PC-3 (cell line): ENCODE measurements around the gene NUP62. TPM values are rescaled to one million over a fixed set of nuclear protein-coding genes. Genes with fewer than 3 reads are reported as not detected.

Experiments
- ATAC-seq: fragments of 200-7000 bp; cut with Tn5 transposase; 2 replicates; pipeline ENCODE4 v1.9.1; 2020; ENCODE audit warnings: mild to moderate bottlenecking, moderate library complexity
- BruUV-seq: library from RNA; stranded (reverse); fragments of 400-500 nt; replicated peaks from 2 replicates; lab custom pipeline; 2021; lab: Mats Ljungman, UMichigan
- CTCF ChIA-PET: fragments of 300-600 bp; sonication (Branson Sonifier 250); formaldehyde crosslinking; loops from one replicate; lab custom pipeline; 2022; ENCODE audit warnings: antibody characterized with exemption; lab: Charles Lee
- POLR2A ChIA-PET: fragments of 300-600 bp; sonication (Branson Sonifier 250); formaldehyde crosslinking; loops from one replicate; lab custom pipeline; 2022; ENCODE audit warnings: antibody characterized with exemption; ENCODE audit not compliant: unreplicated experiment; lab: Charles Lee
- DNase-seq: peaks from one replicate; pipeline ENCODE4 v3.0.0-alpha.2; 2015
- H2AFZ ChIP-seq: fragments of 300-600 bp; sonication (generic); 2 replicates; pipeline ENCODE4 v1.6.0; 2016; ENCODE audit warnings: antibody characterized with exemption, low read length
- H3F3A ChIP-seq: fragments of 300-600 bp; sonication (generic); one replicate; pipeline ENCODE4 v1.6.0; 2017; ENCODE audit warnings: antibody characterized with exemption, low read length, control low read depth, mild to moderate bottlenecking; ENCODE audit not compliant: unreplicated experiment
- H3K27ac ChIP-seq: fragments of 300-600 bp; sonication (generic); 2 replicates; pipeline ENCODE4 v1.5.1; 2016; ENCODE audit warnings: mild to moderate bottlenecking, low read length
- H3K27me3 ChIP-seq: fragments of 300-600 bp; sonication (generic); 2 replicates; pipeline ENCODE4 v1.6.1; 2016; ENCODE audit warnings: low read length, mixed read lengths
- H3K36me3 ChIP-seq: fragments of 300-600 bp; sonication (generic); 2 replicates; pipeline ENCODE4 v1.6.1; 2016; ENCODE audit warnings: low read depth, mixed run types, low read length, mixed read lengths
- H3K4me1 ChIP-seq: fragments of 300-600 bp; sonication (generic); 2 replicates; pipeline ENCODE4 v1.5.1; 2016; ENCODE audit warnings: low read length; ENCODE audit not compliant: insufficient read depth
- H3K4me2 ChIP-seq: fragments of 300-600 bp; sonication (generic); 2 replicates; pipeline ENCODE4 v1.6.0; 2016; ENCODE audit warnings: low read length
- H3K4me3 ChIP-seq: fragments of 300-600 bp; sonication (generic); 2 replicates; pipeline ENCODE4 v1.5.1; 2016; ENCODE audit warnings: mild to moderate bottlenecking, low read length, mixed read lengths
- H3K79me2 ChIP-seq: fragments of 300-600 bp; sonication (generic); 2 replicates; pipeline ENCODE4 v1.6.1; 2017; ENCODE audit warnings: low read length, mixed read lengths
- H3K9ac ChIP-seq: fragments of 300-600 bp; sonication (generic); 2 replicates; pipeline ENCODE4 v1.6.0; 2016; ENCODE audit warnings: mild to moderate bottlenecking, low read length
- H3K9me2 ChIP-seq: fragments of 300-600 bp; sonication (generic); replicated peaks from 2 replicates; pipeline ENCODE4 v1.6.1; 2016; ENCODE audit warnings: mixed run types, low read length, mixed read lengths
- H3K9me3 ChIP-seq: fragments of 300-600 bp; sonication (generic); 2 replicates; pipeline ENCODE4 v1.6.1; 2016; ENCODE audit warnings: low read length, mixed read lengths
- H4K20me1 ChIP-seq: fragments of 300-600 bp; sonication (generic); 2 replicates; pipeline ENCODE4 v1.6.1; 2016; ENCODE audit warnings: low read length, mixed read lengths
- EZH2 ChIP-seq: fragments of 300-600 bp; sonication (generic); IDR thresholded peaks from one replicate; pipeline ENCODE4 v1.6.1; 2017; ENCODE audit warnings: antibody characterized with exemption, mild to moderate bottlenecking, low read length; ENCODE audit not compliant: unreplicated experiment
- EZH2phosphoT487 ChIP-seq: fragments of 300-600 bp; sonication (generic); IDR thresholded peaks from 2 replicates; pipeline ENCODE4 v1.6.1; 2018; ENCODE audit warnings: mild to moderate bottlenecking, antibody characterized with exemption, low read length, borderline replicate concordance
- intact Hi-C: fragments of 100-400 bp; cut with micrococcal nuclease; formaldehyde crosslinking; loops from 2 replicates; pipeline ENCODE4 v1.9.0; 2023
- total RNA-seq: library from RNA; depleted of rRNA; stranded (reverse); fragments of >200 nt; gene quantifications from 2 replicates; pipeline ENCODE4 v1.2.3, GENCODE V29; 2014
- TF ChIP-seq, protein P1 (sequence below): fragments of 300-600 bp; sonication (generic); conservative IDR thresholded peaks from 2 replicates; pipeline ENCODE4 v1.5.1; 2017; ENCODE audit warnings: antibody characterized with exemption, low read depth, mild to moderate bottlenecking, low read length

NUP62 gene
- total RNA-seq, 1 experiment from 2014 or later = 129 TPM

DNA sequence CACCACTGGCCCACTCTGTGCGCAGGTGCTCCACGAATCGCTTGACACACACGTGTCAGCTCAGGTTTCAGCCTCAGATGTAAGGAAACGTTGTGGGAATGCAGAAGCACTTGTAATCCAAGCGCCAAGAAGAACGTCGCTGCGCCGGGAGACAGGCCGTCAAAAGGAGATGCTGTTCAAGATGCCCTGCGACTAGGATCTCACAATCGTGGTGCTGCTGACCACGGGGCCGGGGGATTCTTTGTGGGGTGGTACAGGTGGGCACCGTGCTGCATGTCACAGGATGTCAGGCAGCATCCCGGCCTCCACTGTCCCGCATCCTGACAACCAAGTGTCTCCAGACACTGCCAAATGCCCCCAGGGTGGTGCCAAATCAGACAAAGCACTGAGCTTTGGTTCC lies 48.6 kb upstream of the NUP62 start:
- ATAC-seq = no peak
- no peak overlapping the region for H2AFZ ChIP-seq

GRCh38 chr19:49977076-49977475 lies 47.8 kb upstream of the NUP62 start:
- no TSS peak for BruUV-seq
- no peak for ATAC-seq
- Histone ChIP-seq H3K4me1 (no peaks in the 10 kb centered on the region), H3K4me2 (no peak overlapping the region), H4K20me1 (no peaks in the 10 kb centered on the region), H3K79me2 (no peaks in the 10 kb centered on the region), H3K27ac (no peak overlapping the region), H3K4me3 (no peak overlapping the region), H3K27me3 (no peaks in the 10 kb centered on the region), H3K9me3 (no peaks in the 10 kb centered on the region), H3K9me2 (no peaks in the 10 kb centered on the region), H2AFZ (no peak overlapping the region), H3F3A (no peaks in the 10 kb centered on the region), H3K36me3 (no peaks in the 10 kb centered on the region), H3K9ac (no peak overlapping the region)
- POLR2A ChIA-PET = no interaction called here
- intact Hi-C loops = no loop called here
- CTCF ChIA-PET = no interaction called here
- no peak for DNase-seq
- TF ChIP-seq EZH2 (no peak), EZH2phosphoT487 (no peak)

More for the DNA sequence above, 48.6 kb upstream of the NUP62 start:
- Histone ChIP-seq H3K9me2 (no peaks in the 10 kb centered on the region), H4K20me1 (no peaks in the 10 kb centered on the region), H3K4me2 (no peak overlapping the region), H3K4me1 (no peaks in the 10 kb centered on the region), H3K4me3 (no peak overlapping the region), H3K9ac (no peak overlapping the region), H3K27me3 (no peaks in the 10 kb centered on the region), H3F3A (no peaks in the 10 kb centered on the region), H3K36me3 (no peaks in the 10 kb centered on the region), H3K79me2 (no peaks in the 10 kb centered on the region), H3K9me3 (no peaks in the 10 kb centered on the region), H3K27ac (no peak overlapping the region)
- CTCF ChIA-PET = interaction anchor here (0.5 kb wide), 1 partner anchor 226 kb away, joined by 3 read pairs; the partner anchor contains the start of gene MYH14
- POLR2A ChIA-PET = no interaction called here
- BruUV-seq = no TSS peak
- intact Hi-C loops = no loop called here
- DNase-seq = no peak
- TF ChIP-seq, protein P1, sequence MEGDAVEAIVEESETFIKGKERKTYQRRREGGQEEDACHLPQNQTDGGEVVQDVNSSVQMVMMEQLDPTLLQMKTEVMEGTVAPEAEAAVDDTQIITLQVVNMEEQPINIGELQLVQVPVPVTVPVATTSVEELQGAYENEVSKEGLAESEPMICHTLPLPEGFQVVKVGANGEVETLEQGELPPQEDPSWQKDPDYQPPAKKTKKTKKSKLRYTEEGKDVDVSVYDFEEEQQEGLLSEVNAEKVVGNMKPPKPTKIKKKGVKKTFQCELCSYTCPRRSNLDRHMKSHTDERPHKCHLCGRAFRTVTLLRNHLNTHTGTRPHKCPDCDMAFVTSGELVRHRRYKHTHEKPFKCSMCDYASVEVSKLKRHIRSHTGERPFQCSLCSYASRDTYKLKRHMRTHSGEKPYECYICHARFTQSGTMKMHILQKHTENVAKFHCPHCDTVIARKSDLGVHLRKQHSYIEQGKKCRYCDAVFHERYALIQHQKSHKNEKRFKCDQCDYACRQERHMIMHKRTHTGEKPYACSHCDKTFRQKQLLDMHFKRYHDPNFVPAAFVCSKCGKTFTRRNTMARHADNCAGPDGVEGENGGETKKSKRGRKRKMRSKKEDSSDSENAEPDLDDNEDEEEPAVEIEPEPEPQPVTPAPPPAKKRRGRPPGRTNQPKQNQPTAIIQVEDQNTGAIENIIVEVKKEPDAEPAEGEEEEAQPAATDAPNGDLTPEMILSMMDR = no peak

GRCh38 chr19:49976496-49976895 lies 47.2 kb upstream of the NUP62 start:
- no peak overlapping the region for H3K4me3 ChIP-seq
- no peaks in the 10 kb centered on the region for H3F3A ChIP-seq
- H2AFZ ChIP-seq = no peak overlapping the region
- no peak for TF ChIP-seq EZH2phosphoT487
- TF ChIP-seq, protein P1 = no peak
- TF ChIP-seq EZH2 = no peak
- intact Hi-C loops = no loop called here
- no peaks in the 10 kb centered on the region for H3K9me2 ChIP-seq
- H4K20me1 ChIP-seq = no peaks in the 10 kb centered on the region
- H3K27me3 ChIP-seq = no peaks in the 10 kb centered on the region
- H3K9ac ChIP-seq = no peak overlapping the region
- POLR2A ChIA-PET = interaction anchor here (0.6 kb wide), 1 partner anchor 28 kb away, joined by 3 read pairs; no protein-coding TSS in a partner anchor
- H3K9me3 ChIP-seq = no peaks in the 10 kb centered on the region
- H3K79me2 ChIP-seq = no peaks in the 10 kb centered on the region
- CTCF ChIA-PET = no interaction called here
- no peak overlapping the region for H3K27ac ChIP-seq
- no peaks in the 10 kb centered on the region for H3K4me1 ChIP-seq
- BruUV-seq = no TSS peak
- no peaks in the 10 kb centered on the region for H3K36me3 ChIP-seq
- H3K4me2 ChIP-seq = no peak overlapping the region
- no peak for DNase-seq
- no peak for ATAC-seq
